ENCODE measurements around the gene COL28A1. TPM values are rescaled to one million over a fixed set of nuclear protein-coding genes. Genes with fewer than 3 reads are reported as not detected.

Gene COL28A1
- polyA plus RNA-seq, 1 donor (not counting 4 experiments of a cell fraction or from before 2014, with no cell fraction given), result 0.13 TPM

- Histone ChIP-seq H4K20me1 (ENCODE audit: control insufficient read depth, extremely low read depth, insufficient read depth, low read length) (no peaks in the 10 kb centered on the region), H3K79me2 (ENCODE audit: control insufficient read depth, insufficient read depth, low read length) (no peaks in the 10 kb centered on the region), H3K27ac (ENCODE audit: control insufficient read depth, insufficient read depth, low read length) (no peak overlapping the region), H3K4me2 (ENCODE audit: control insufficient read depth, extremely low read depth, insufficient read depth, low read depth, low read length) (no peak overlapping the region), H2AFZ (ENCODE audit: control insufficient read depth, low read length) (no peak overlapping the region), H3K9ac (ENCODE audit: control insufficient read depth, extremely low read depth, insufficient read depth, low read length) (no peak overlapping the region), H3K27me3 (ENCODE audit: control insufficient read depth, extremely low read depth, insufficient read depth, low read length) (no peaks in the 10 kb centered on the region), H3K4me1 (ENCODE audit: control insufficient read depth, extremely low read depth, insufficient read depth, low read length) (peaks cover 6% of the 10 kb centered on the region), H3K9me3 (ENCODE audit: control insufficient read depth, low read depth, low read length) (no peaks in the 10 kb centered on the region), H3K9me1 (ENCODE audit: control insufficient read depth, extremely low read depth, insufficient read depth, low read length) (no peaks in the 10 kb centered on the region), H3K4me3 (ENCODE audit: control insufficient read depth in 2 of 3, extremely low read depth in 1 of 3, insufficient read depth in 2 of 3, low read depth in 1 of 3, low read length in 3 of 3) (no peak overlapping the region), H3K36me3 (ENCODE audit: control insufficient read depth in 2 of 2, extremely low read depth in 1 of 2, insufficient read depth in 2 of 2, low read length in 2 of 2) (no peaks in the 10 kb centered on the region)
- TF ChIP-seq CTCF (optimal IDR thresholded peaks at IDR 0.05 in 1 of 3, IDR thresholded peaks at IDR 0.05 in 1 of 3, conservative IDR thresholded peaks at IDR 0.05 in 1 of 3; ENCODE audit: extremely low read depth in 1 of 3, insufficient read depth in 2 of 3, low read length in 3 of 3) (no peak), EZH2 (IDR thresholded peaks at IDR 0.05; ENCODE audit: low read length) (no peak)
- DNase-seq (ENCODE audit: low read depth, low spot score) (no peak), FAIRE-seq (no peak)
- dilution Hi-C loops (cut with MboI; ENCODE audit: extremely low pct_ligation_motif_present, low sequenced_read_pairs), result no loop called here
These were observed 16.5 kb upstream of the COL28A1 start for GRCh38 chr7:7552199-7552598.

GRCh38 chr7:7550663-7551062 is 15.0 kb upstream of the COL28A1 start:
- Histone ChIP-seq H3K9me1 (ENCODE audit: control insufficient read depth, extremely low read depth, insufficient read depth, low read length) (no peaks in the 10 kb centered on the region), H3K27ac (ENCODE audit: control insufficient read depth, insufficient read depth, low read length) (no peak overlapping the region), H4K20me1 (ENCODE audit: control insufficient read depth, extremely low read depth, insufficient read depth, low read length) (no peaks in the 10 kb centered on the region), H3K36me3 (ENCODE audit: control insufficient read depth in 2 of 2, extremely low read depth in 1 of 2, insufficient read depth in 2 of 2, low read length in 2 of 2) (no peaks in the 10 kb centered on the region), H3K9ac (ENCODE audit: control insufficient read depth, extremely low read depth, insufficient read depth, low read length) (no peak overlapping the region), H3K9me3 (ENCODE audit: control insufficient read depth, low read depth, low read length) (no peaks in the 10 kb centered on the region), H3K4me1 (ENCODE audit: control insufficient read depth, extremely low read depth, insufficient read depth, low read length) (peaks cover 6% of the 10 kb centered on the region), H3K79me2 (ENCODE audit: control insufficient read depth, insufficient read depth, low read length) (no peaks in the 10 kb centered on the region), H3K27me3 (ENCODE audit: control insufficient read depth, extremely low read depth, insufficient read depth, low read length) (no peaks in the 10 kb centered on the region), H2AFZ (ENCODE audit: control insufficient read depth, low read length) (no peak overlapping the region), H3K4me2 (ENCODE audit: control insufficient read depth, extremely low read depth, insufficient read depth, low read depth, low read length) (no peak overlapping the region), H3K4me3 (ENCODE audit: control insufficient read depth in 2 of 3, extremely low read depth in 1 of 3, insufficient read depth in 2 of 3, low read depth in 1 of 3, low read length in 3 of 3) (no peak overlapping the region)
- DNase-seq (ENCODE audit: low read depth, low spot score), result no peak
- FAIRE-seq, result no peak
- TF ChIP-seq EZH2 (IDR thresholded peaks at IDR 0.05; ENCODE audit: low read length) (no peak), CTCF (optimal IDR thresholded peaks at IDR 0.05 in 1 of 3, IDR thresholded peaks at IDR 0.05 in 1 of 3, conservative IDR thresholded peaks at IDR 0.05 in 1 of 3; ENCODE audit: extremely low read depth in 1 of 3, insufficient read depth in 2 of 3, low read length in 3 of 3) (no peak)
- dilution Hi-C loops (cut with MboI; ENCODE audit: extremely low pct_ligation_motif_present, low sequenced_read_pairs), result no loop called here
